GM12892 (cell line): ENCODE data around the gene CLCNKA.

Experiments
- POLR2A ChIP-seq: IDR thresholded peaks from 2 replicates; pipeline ENCODE4 v1.6.1; 2011; ENCODE audit warnings: low read depth, low read length, control low read depth
- TAF1 ChIP-seq: IDR thresholded peaks from 2 replicates; pipeline ENCODE4 v1.6.1; 2011; ENCODE audit warnings: low read depth, mild to moderate bottlenecking, control low read depth, low read length, borderline replicate concordance

DNA sequence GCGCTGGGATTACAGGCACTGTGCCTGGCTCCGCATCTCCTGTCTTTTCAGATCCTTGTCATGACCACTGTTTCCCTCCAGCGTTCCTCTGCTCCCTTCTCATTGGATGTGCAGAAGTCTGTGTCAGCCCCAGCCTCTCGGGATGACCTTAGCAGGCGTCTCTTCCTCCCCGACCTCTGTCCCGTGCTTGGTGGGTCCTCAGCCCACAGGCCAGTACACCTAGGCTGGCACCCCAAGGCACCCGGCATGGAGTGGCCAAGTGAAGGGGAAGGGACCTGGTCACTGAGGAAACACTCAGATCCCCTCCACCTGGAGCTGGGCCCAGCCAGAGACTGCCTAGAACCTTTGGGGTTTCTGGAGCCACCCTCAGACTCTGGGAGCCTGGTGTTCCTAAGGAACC lies 19.4 kb downstream of the CLCNKA start:
- TF ChIP-seq POLR2A (no peak), TAF1 (no peak)
